Nephron (organoid): ENCODE measurements around the gene PNMA8C.

Source experiments
- H3K27ac Mint-ChIP-seq, 3 experiments: 2 replicates each; pipeline ENCODE4 v1.8.0; 2020; ENCODE audit warnings: mixed read lengths in 3 of 3, mild to moderate bottlenecking in 2 of 3, moderate library complexity in 1 of 3
- H3K27me3 Mint-ChIP-seq: 2 replicates; pipeline ENCODE4 v1.8.0; 2021; ENCODE audit warnings: low read depth, mild to moderate bottlenecking, moderate library complexity, mixed read lengths
- H3K36me3 Mint-ChIP-seq: 2 replicates; pipeline ENCODE4 v1.8.0; 2020; ENCODE audit warnings: low read depth, mixed read lengths
- H3K4me1 Mint-ChIP-seq: 2 replicates; pipeline ENCODE4 v1.8.0; 2020; ENCODE audit warnings: mixed read lengths
- H3K4me3 Mint-ChIP-seq, 3 experiments: 2 replicates each; pipeline ENCODE4 v1.8.0; 2020; ENCODE audit warnings: mild to moderate bottlenecking in 3 of 3, mixed read lengths in 3 of 3, moderate library complexity in 2 of 3
- H3K9me3 Mint-ChIP-seq: 2 replicates; pipeline ENCODE4 v1.8.0; 2020; ENCODE audit warnings: mixed read lengths
- CTCF ChIP-seq, 3 experiments: fragments of 200-600 bp; sonication (generic); IDR thresholded peaks; one replicate each; pipeline ENCODE4 v1.5.0; 2021; ENCODE audit warnings: antibody characterized with exemption in 3 of 3; ENCODE audit not compliant: unreplicated experiment in 3 of 3

PNMA8C gene

DNA sequence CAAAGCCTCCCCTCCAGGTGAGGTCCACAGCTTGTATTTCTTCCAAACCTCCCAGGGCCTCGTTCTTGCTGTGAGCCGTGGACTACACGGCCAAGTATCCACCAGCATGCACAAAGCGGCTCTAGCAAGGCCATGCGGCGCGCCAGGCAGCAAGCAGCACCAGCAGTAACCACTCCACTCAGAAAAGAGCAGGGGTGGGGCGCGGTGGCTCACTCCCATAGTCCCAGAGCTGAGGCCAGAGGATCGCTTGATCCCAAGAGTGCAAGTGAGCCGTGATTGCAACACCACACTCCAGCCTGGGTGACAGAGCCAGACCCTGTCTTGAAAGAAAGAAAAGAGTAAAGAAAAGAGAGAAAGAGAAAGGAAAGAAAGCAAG lies 20.1 kb downstream of the PNMA8C start:
- Mint-ChIP-seq H3K27ac (peak overlapping the region; percentile 94 to 98 (median 95)), H3K27me3 (no peaks in the 10 kb centered on the region), H3K9me3 (no peaks in the 10 kb centered on the region), H3K4me1 (peaks cover 63% of the 10 kb centered on the region), H3K36me3 (peaks cover 35% of the 10 kb centered on the region), H3K4me3 (peak overlapping the region; percentile 82 to 83 (median 83))
- no peak for TF ChIP-seq CTCF (IDR thresholded peaks at IDR 0.05; ENCODE audit: unreplicated experiment in 3 of 3)

- Mint-ChIP-seq H3K27me3 (no peaks in the 10 kb centered on the region), H3K36me3 (peaks cover 35% of the 10 kb centered on the region), H3K27ac (peak overlapping the region; percentile 94 to 98 (median 95)), H3K4me3 (peak overlapping the region; percentile 82 to 83 (median 83)), H3K4me1 (peaks cover 63% of the 10 kb centered on the region), H3K9me3 (no peaks in the 10 kb centered on the region)
- no peak for TF ChIP-seq CTCF (IDR thresholded peaks at IDR 0.05; ENCODE audit: unreplicated experiment in 3 of 3)
Measured at GRCh38 chr19:46407856-46408663, 20.7 kb downstream of the PNMA8C start.

DNA sequence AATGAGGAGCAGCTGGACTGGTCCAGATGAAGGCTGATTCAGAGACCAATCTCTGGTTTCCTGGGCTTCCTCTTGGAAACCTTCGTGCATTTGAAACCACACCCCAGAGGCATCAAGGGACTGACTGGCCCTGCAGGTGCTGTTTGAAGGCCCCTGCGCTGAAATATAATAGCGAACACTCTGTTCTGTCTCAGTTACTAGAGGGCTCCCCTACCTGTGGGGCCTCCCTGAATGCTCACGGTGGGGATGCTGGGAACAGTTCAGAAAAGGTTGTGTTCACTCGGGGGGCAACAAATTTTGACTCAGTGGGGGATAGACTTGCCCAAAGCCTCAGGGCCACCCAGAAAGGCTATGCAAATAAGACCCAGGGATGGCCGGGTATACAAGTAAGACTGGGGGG lies 21.8 kb downstream of the PNMA8C start:
- H3K27me3 Mint-ChIP-seq = no peaks in the 10 kb centered on the region
- TF ChIP-seq CTCF (IDR thresholded peaks at IDR 0.05; ENCODE audit: unreplicated experiment in 3 of 3) = no peak
- peak overlapping the region; percentile 19 to 79 (median 46) for H3K4me3 Mint-ChIP-seq
- peaks cover 69% of the 10 kb centered on the region for H3K4me1 Mint-ChIP-seq
- H3K36me3 Mint-ChIP-seq = peaks cover 24% of the 10 kb centered on the region
- no peaks in the 10 kb centered on the region for H3K9me3 Mint-ChIP-seq
- peak overlapping the region; percentile 17 to 95 (median 79) for H3K27ac Mint-ChIP-seq

DNA sequence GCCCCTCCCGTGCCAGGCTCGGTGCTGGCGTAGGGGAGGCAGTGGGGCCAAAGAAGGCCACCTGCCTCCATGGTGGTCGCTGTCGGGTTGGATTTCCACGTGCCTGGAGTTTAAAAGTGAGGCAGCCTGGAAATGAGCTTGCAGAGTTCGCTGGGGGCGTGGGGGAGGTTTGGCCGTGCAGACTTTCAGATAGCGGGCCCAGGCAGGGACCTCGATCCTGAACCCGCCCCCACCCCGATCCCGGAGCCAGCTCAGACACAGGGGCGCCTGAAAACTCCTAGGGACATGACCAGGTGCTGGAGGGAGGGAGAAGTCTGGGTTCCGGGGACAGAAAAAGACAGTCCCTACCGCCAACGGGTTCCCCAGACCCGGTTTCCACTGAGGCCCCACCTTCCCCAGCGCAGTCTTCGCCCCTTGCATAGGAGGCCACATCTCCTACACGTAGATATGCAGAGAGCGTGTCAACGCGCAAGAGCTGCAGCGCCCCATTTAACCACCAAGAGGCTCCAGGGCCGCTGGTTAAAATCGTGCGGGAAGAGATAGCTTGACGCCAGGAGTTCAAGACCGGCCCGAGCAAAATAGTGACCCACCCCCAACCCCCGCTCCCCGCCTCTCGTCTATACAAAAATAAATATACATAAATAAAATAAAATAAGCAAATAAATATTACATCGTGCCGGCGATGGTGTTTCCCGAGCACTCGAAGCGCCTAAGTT lies 23.8 kb downstream of the PNMA8C start:
- Mint-ChIP-seq H3K4me1 (peaks cover 61% of the 10 kb centered on the region), H3K27ac (peak overlapping the region; percentile 93 to 96 (median 96)), H3K27me3 (no peaks in the 10 kb centered on the region), H3K36me3 (peaks cover 4% of the 10 kb centered on the region), H3K4me3 (peak overlapping the region; percentile 85 to 90 (median 88)), H3K9me3 (no peaks in the 10 kb centered on the region)
- TF ChIP-seq CTCF (IDR thresholded peaks at IDR 0.05; ENCODE audit: unreplicated experiment in 3 of 3) = peak; percentile 39 to 43 (median 42)

DNA sequence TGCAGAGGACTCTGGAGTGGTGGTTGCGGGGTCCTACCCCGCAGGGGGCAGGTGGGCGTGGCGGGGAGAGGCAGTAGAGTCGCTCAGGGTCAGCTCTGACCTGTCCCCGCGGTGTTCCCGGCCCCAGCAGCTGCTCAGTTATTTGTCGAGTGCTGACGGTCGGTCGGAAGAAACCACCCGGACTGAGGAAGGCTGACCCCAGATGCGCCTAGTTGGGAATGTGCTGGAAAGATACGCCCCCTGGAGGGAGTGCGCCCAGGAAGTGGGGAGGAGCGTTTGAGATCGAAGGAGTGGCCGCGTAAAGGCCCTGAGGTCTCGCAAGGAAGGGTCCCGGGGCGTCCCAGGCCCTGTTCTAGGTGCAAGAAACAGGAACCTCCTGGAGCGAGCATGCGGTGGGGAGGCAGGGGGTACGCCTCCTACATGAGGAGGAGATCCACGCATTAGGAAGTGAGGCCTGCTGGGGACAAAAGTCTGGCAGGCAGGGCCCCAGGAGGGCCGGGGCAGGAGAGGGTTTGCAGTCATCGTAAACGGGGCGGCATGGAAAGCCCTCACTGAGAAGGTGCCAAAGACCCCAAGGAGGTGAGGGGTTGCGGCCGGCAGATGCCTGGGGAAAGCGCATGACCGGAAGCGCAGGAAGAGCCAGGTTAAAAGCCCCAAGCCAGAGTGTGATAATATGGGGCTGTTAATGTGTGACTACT lies 24.5 kb downstream of the PNMA8C start:
- Mint-ChIP-seq H3K4me3 (peak overlapping the region; percentile 85 to 90 (median 88)), H3K9me3 (no peaks in the 10 kb centered on the region), H3K27ac (peak overlapping the region; percentile 93 to 96 (median 96)), H3K27me3 (no peaks in the 10 kb centered on the region), H3K4me1 (peaks cover 61% of the 10 kb centered on the region), H3K36me3 (peaks cover 4% of the 10 kb centered on the region)
- peak in 1 of 3 experiments; percentile 2 for TF ChIP-seq CTCF (IDR thresholded peaks at IDR 0.05; ENCODE audit: unreplicated experiment in 3 of 3)
